K562 (cell line): ENCODE results near the gene SP140L. TPM values are rescaled to one million over a fixed set of nuclear protein-coding genes. Genes with fewer than 3 reads are reported as not detected.

ENCODE experiments used
- CBX3 ChIP-seq, 2 experiments: IDR thresholded peaks; 1 replicate in 1 of 2; 2 replicates in 1 of 2; pipeline ENCODE4 v1.6.1; 2012; ENCODE audit warnings: inconsistent platforms in 2 of 2, low read length in 2 of 2, borderline replicate concordance in 1 of 2, control low read depth in 1 of 2
- CSDE1 ChIP-seq, 2 experiments: fragments of 450-650 bp; IDR thresholded peaks; 2 replicates each; pipeline ENCODE4 v1.6.1; 2016; ENCODE audit warnings: mild to moderate bottlenecking in 1 of 2
- KHSRP ChIP-seq: fragments of 450-650 bp; IDR thresholded peaks from 2 replicates; pipeline ENCODE4 v1.6.1; 2017
- MTF1 ChIP-seq: fragments of 250-450 bp; sonication (Bioruptor Pico); IDR thresholded peaks from 2 replicates; pipeline ENCODE4 v1.9.0; 2021; ENCODE audit warnings: moderate library complexity, mild to moderate bottlenecking, inconsistent platforms, borderline replicate concordance
- NFXL1 ChIP-seq: fragments of 450-650 bp; formaldehyde crosslinking; IDR thresholded peaks from 2 replicates; pipeline ENCODE4 v1.4.0; 2021; ENCODE audit warnings: mild to moderate bottlenecking
- NRF1 ChIP-seq, 2 experiments: fragments of 450-650 bp; IDR thresholded peaks in 1 of 2; conservative IDR thresholded peaks in 1 of 2; 2 replicates each; pipeline ENCODE4 v1.6.1; 2014; ENCODE audit warnings: mild to moderate bottlenecking in 2 of 2
- RAD21 ChIP-seq, 2 experiments: fragments of 250-450 bp in 1 of 2; fragments of 450-650 bp in 1 of 2; sonication (Bioruptor Pico) in 1 of 2; formaldehyde crosslinking in 1 of 2; IDR thresholded peaks in 1 of 2; conservative IDR thresholded peaks in 1 of 2; 2 replicates each; pipeline versions ENCODE4 v1.4.0 to v1.8.0; 2020 to 2022; ENCODE audit warnings: mild to moderate bottlenecking in 2 of 2, moderate library complexity in 1 of 2
- RHOXF2B ChIP-seq: fragments of 250-450 bp; sonication (Bioruptor Pico); conservative IDR thresholded peaks from 2 replicates; pipeline ENCODE4 v1.5.1; 2021
- RUNX1 ChIP-seq: sonication (generic); IDR thresholded peaks from 2 replicates; pipeline ENCODE4 v1.6.1; 2016; ENCODE audit warnings: antibody characterized with exemption, low read depth
- SMARCA5 ChIP-seq: fragments of 450-650 bp; IDR thresholded peaks from 2 replicates; pipeline ENCODE4 v1.6.1; 2016
- SMARCE1 ChIP-seq: fragments of 450-650 bp; IDR thresholded peaks from 2 replicates; pipeline ENCODE4 v1.7.1; 2016; ENCODE audit warnings: mild to moderate bottlenecking
- SMC3 ChIP-seq: conservative IDR thresholded peaks from 2 replicates; pipeline ENCODE4 v1.6.1; 2011; ENCODE audit warnings: low read depth, low read length, improper control_type of control experiment; ENCODE audit not compliant: insufficient read depth
- SP1 ChIP-seq: sonication (generic); formaldehyde crosslinking; IDR thresholded peaks from 2 replicates; pipeline ENCODE4 v1.8.1; 2022; ENCODE audit warnings: mild to moderate bottlenecking, missing genetic modification reagents
- STAT6 ChIP-seq: sonication (generic); formaldehyde crosslinking; IDR thresholded peaks from 2 replicates; pipeline ENCODE4 v1.8.1; 2023; ENCODE audit warnings: mild to moderate bottlenecking, missing genetic modification reagents
- TAF1 ChIP-seq: IDR thresholded peaks from 2 replicates; pipeline ENCODE4 v1.6.1; 2011; ENCODE audit warnings: mild to moderate bottlenecking, low read length, moderate library complexity; ENCODE audit not compliant: insufficient read depth, control insufficient read depth, severe bottlenecking; ENCODE audit errors: extremely low read depth
- TRIM25 ChIP-seq: fragments of 450-650 bp; IDR thresholded peaks from 2 replicates; pipeline ENCODE4 v1.7.0; 2016; ENCODE audit warnings: borderline replicate concordance
- ZFP91 ChIP-seq: sonication (generic); formaldehyde crosslinking; IDR thresholded peaks from 2 replicates; pipeline ENCODE4 v1.8.0; 2022; ENCODE audit warnings: mild to moderate bottlenecking, missing genetic modification reagents
- ZNF232 ChIP-seq: sonication (generic); formaldehyde crosslinking; IDR thresholded peaks from 2 replicates; pipeline ENCODE4 v1.8.0; 2022; ENCODE audit warnings: mild to moderate bottlenecking, missing genetic modification reagents
- ZNF431 ChIP-seq: sonication (generic); formaldehyde crosslinking; IDR thresholded peaks from 2 replicates; pipeline ENCODE4 v1.8.0; 2022; ENCODE audit warnings: mild to moderate bottlenecking, missing genetic modification reagents
- ZNF583 ChIP-seq: fragments of 250-450 bp; sonication (Bioruptor Pico); IDR thresholded peaks from 2 replicates; pipeline ENCODE4 v1.4.0; 2020
- ZNF740 ChIP-seq, 3 experiments: fragments of 200-800 bp in 1 of 3; sonication (Bioruptor generic) in 1 of 3; sonication (generic) in 1 of 3; formaldehyde crosslinking in 1 of 3; IDR thresholded peaks; 2 replicates each; pipeline versions ENCODE4 v1.6.1 to v1.8.0; 2016 to 2022; ENCODE audit warnings: mild to moderate bottlenecking in 2 of 3, missing compliant biosample characterization in 2 of 3, missing genetic modification characterization in 2 of 3, missing genetic modification reagents in 1 of 3
- polyA plus RNA-seq, 8 experiments: library from polyadenylated mRNA; depleted of rRNA in 4 of 8; stranded (reverse) in 5 of 8; unstranded in 3 of 8; fragments of >200 nt; fragmentation: Nextera tagmentation in 2 of 8; fragmentation: Illumina TruSeq in 1 of 8; extraction: Ambion mirVana in 2 of 8; extraction: Trizol in 1 of 8; gene quantifications; 2 replicates each; pipeline versions ENCODE4 v1.2.1 to v1.2.3, GENCODE V29; 2011 to 2014; ENCODE audit warnings: inconsistent platforms in 1 of 8, missing spikeins in 1 of 8
- total RNA-seq, 7 experiments: library from RNA; depleted of rRNA in 6 of 7; stranded (reverse); fragments of >200 nt in 6 of 7; fragmentation: Illumina TruSeq in 2 of 7; extraction: Trizol in 2 of 7; gene quantifications; 2 replicates each; pipeline versions ENCODE4 v1.2.1 to v1.2.3, GENCODE V29; 2011 to 2021; ENCODE audit warnings: low replicate concordance in 1 of 7

The SP140L gene
- total and polyA plus RNA-seq, 9 of the 15 experiments (the other 6 are each of a cell fraction or from before 2014, with no cell fraction given) = 4.0 to 15.5 (median 11.3) TPM

DNA sequence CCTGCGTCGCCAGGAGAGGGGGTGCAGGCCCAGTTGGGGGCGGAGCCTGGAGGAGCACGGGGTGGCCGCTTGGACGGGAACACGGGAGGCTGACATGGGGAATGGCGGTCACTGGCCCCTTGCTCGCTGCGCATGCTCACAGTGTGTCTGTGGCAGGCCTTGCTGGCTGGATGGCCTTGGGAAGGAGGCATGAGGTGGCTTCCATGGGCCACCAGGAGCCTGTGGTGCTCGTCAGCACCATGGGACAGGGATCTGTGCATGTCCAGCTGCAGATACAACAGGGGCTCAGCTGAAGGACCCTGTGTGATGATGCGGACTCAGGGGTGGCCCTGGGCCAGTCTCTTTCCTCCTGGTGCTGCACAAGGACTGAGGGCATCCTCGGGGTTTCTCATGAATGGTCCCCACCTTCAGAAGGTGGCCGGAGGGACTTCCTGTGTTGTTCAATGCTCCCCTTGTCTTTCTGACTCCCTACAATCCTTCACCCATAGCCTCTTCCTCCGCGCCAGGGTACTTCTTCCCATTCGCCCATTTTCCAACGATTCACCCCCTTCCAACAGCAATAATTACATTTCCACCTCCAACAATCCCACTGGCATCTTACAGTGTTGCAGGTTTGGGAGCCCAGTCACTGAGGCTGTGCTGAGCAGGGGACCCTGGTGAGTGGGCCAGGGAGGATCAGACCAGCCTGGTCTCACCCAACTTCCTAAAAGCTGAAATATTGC, 3.4 kb upstream of the SP140L start (continued):
- no peak for TF ChIP-seq STAT6 (CRISPR knock-in tag)
- no peak for TF ChIP-seq TRIM25
- peak in 1 of 2 experiments; percentile 33; a peak in 1 of 3 replicates for TF ChIP-seq CBX3 (IDR thresholded peaks at IDR 0.05; ENCODE audit: borderline replicate concordance in 1 of 2, low read length in 2 of 2)
- TF ChIP-seq SP1 (CRISPR knock-in tag) = 0 out of 2 replicates have a peak, but pooled peaks have one; percentile 35
- TF ChIP-seq RUNX1 = no peak
- no peak for TF ChIP-seq ZFP91
- TF ChIP-seq SMARCA5 = no peak
- TF ChIP-seq MTF1 = no peak
- TF ChIP-seq NRF1 (conservative IDR thresholded peaks at IDR 0.05 in 1 of 2, IDR thresholded peaks at IDR 0.05 in 1 of 2) = peak; percentile 84 to 87
- TF ChIP-seq SMARCE1 = no peak
- TF ChIP-seq NFXL1 = no peak
- TF ChIP-seq ZNF232 = no peak
- peak; percentile 18 for TF ChIP-seq TAF1
- no peak for TF ChIP-seq ZNF740 (CRISPR knock-in tag; IDR thresholded peaks at IDR 0.05)
- TF ChIP-seq ZNF740 (tag; IDR thresholded peaks at IDR 0.05) = no peak
- no peak for TF ChIP-seq CSDE1 (IDR thresholded peaks at IDR 0.05)
- no peak for TF ChIP-seq KHSRP
- TF ChIP-seq RAD21 (CRISPR knock-in tag; conservative IDR thresholded peaks at IDR 0.05 in 1 of 2, IDR thresholded peaks at IDR 0.05 in 1 of 2) = peak in 1 of 2 experiments; percentile 51; a peak in 2 of 4 replicates
- TF ChIP-seq ZNF431 (CRISPR knock-in tag) = no peak
- peak; percentile 61 for TF ChIP-seq SMC3
- no peak for TF ChIP-seq ZNF583 (CRISPR knock-in tag)
- TF ChIP-seq RHOXF2B (CRISPR knock-in tag) = no peak
